Activated effector memory CD4-positive, alpha-beta T cell treated with Interleukin-2 at 50 U/mL for 16 hours (primary cell): ENCODE data around the gene EYA2.

Source experiments
- DNase-seq: peaks from one replicate; pipeline ENCODE4 v3.0.0-alpha.2; 2020

Gene EYA2

DNA sequence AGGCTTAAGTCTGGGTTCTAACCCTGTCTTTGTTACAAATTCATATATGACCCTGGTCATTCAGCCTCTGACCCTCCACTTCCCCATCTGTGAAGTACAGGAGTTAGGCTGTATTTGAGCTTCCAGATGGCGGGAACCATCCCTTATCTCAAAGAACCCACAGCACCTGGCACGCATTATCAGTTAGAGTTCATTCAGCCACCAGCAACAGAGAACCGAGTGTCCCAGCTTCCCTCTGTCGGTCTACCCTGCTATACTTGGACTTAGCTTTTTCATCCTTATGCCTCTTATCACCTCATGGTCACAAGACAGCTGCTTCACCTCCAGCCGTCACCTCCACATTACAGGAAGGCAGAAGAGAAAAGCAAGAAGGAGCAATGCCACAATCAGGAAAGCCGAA lies 147.8 kb downstream of the EYA2 start:
- no peak for DNase-seq

DNA sequence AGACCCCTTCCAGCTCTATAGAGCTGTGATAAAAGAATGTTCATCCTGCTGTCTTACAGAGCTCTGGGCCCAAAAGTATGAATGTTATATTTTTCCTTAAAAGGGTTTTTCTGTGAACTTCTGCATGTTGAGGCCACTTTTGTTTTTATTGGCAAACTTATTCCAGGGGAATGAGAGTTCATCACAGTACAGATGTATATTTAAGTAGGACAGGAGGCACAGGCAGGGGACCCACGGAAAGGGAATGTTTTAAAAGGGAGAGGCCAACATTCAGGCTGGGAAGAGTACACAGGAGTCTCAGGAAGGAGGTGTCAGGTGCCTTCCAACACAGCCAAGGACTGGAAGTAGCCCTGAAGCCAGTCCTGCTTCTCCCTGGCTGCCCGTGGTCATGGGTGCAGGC lies 148.4 kb downstream of the EYA2 start:
- DNase-seq = no peak

- no peak for DNase-seq
Observed at GRCh38 chr20:47044938-47045337, 150.3 kb downstream of the EYA2 start.

GRCh38 chr20:47048054-47048453 lies 153.4 kb downstream of the EYA2 start:
- DNase-seq = no peak

DNA sequence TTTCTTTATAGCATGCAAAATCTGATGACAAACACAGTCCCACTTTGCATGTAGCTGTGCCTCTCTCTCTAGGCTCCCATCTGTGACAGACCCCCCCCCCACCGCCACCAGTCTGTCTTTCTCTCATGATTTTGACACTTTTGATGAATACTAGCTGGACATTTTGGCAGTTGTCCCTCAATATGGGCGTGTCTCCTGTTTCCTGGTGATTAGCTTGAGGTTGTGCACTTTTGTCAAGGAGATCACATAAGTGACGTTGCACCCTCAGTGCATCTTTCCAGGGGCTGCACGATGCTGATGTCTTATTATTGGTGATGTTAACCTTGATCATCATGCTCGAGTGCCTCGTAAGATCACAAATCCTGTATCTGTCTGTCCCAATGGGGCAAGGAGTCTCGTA lies 155.1 kb downstream of the EYA2 start:
- DNase-seq = no peak

GRCh38 chr20:47050996-47051395 lies 156.4 kb downstream of the EYA2 start:
- no peak for DNase-seq

GRCh38 chr20:47051936-47052526 lies 157.4 kb downstream of the EYA2 start:
- DNase-seq = no peak

- no peak for DNase-seq
Observed at GRCh38 chr20:47054506-47054905, 159.9 kb downstream of the EYA2 start.

GRCh38 chr20:47054945-47055344 lies 160.3 kb downstream of the EYA2 start:
- DNase-seq = no peak

- no peak for DNase-seq
Observed at GRCh38 chr20:47055699-47056369, 161.2 kb downstream of the EYA2 start.

GRCh38 chr20:47057661-47058060 lies 163.0 kb downstream of the EYA2 start:
- no peak for DNase-seq

- DNase-seq = no peak
Observed at GRCh38 chr20:47058236-47058635, 163.6 kb downstream of the EYA2 start.

DNA sequence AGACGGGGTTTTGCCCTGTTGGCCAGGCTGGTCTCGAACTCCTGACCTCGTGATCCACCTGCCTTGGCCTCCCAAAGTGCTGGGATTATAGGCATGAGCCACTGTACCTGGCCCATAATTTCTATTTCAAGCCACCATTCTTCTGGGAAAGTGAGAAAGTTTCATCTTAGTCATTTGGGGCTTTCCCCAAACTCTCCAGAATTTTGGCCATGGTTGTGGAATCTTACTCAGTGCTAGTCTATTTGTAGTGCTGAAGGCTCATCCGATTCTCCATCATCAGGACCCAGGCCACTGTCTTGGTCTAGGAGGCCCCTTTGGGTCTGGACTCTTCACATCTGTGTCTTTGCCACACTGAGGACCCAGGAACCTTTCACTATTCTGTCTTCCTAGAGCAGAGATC lies 164.9 kb downstream of the EYA2 start:
- DNase-seq = no peak

DNA sequence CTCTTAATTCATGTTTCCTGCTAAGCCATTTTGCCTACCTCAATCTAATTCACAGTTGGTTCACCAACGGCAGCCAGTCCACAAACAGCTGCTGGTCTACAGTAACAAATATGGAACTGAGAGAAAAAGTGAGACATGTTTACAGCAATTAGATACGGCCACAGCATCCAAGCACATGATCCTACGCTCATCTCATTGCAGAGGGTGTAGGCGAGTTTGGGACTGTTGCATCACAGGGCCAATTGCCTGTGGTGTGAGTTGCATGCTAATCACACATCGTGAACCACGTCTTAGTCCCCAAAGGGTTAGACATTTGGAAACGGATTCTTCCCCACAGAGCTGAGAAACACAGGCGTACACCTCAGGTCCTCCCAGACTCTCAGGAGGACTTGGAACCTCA lies 166.9 kb downstream of the EYA2 start:
- DNase-seq = no peak

DNA sequence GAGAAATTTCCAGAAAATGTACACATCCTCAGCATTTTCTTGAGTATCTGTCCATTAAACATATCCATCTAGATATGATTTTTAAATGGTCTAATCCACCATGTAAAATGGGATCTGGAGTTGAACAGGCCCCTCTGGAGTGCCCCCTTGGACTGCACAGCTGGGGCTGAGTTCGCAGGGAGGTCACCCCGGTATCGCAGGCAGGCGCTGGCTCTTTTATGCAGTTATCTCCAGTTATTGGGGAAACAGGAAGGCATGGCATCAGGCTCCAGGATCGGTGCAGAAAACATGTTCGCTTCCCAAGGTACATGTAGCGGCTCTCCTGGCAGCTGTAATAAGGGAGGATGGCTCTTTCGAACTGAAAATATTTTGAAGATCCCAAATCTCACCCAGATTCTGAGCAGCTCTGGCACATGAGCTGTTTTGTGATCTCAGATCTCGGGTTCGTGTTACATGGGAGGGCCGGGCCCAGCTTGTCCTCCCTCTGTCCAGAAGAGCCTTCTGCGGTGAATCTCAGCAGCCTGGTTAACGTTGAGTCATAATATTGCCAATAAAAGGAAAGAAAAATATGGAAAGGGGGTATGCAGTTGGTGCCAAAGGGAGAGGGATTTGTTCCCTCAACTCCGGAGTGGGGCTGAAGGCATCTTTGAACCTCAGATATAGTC lies 167.7 kb downstream of the EYA2 start:
- no peak for DNase-seq

- DNase-seq = no peak
Observed at GRCh38 chr20:47063407-47063806, 168.8 kb downstream of the EYA2 start.

- no peak for DNase-seq
Observed at GRCh38 chr20:47063808-47064207, 169.2 kb downstream of the EYA2 start.

GRCh38 chr20:47066484-47067270 lies 172.0 kb downstream of the EYA2 start:
- DNase-seq = no peak

GRCh38 chr20:47067776-47068175 lies 173.1 kb downstream of the EYA2 start:
- no peak for DNase-seq

- DNase-seq = no peak
Observed at GRCh38 chr20:47070176-47070575, 175.5 kb downstream of the EYA2 start.

- no peak for DNase-seq
Observed at GRCh38 chr20:47071646-47072185, 177.1 kb downstream of the EYA2 start.

DNA sequence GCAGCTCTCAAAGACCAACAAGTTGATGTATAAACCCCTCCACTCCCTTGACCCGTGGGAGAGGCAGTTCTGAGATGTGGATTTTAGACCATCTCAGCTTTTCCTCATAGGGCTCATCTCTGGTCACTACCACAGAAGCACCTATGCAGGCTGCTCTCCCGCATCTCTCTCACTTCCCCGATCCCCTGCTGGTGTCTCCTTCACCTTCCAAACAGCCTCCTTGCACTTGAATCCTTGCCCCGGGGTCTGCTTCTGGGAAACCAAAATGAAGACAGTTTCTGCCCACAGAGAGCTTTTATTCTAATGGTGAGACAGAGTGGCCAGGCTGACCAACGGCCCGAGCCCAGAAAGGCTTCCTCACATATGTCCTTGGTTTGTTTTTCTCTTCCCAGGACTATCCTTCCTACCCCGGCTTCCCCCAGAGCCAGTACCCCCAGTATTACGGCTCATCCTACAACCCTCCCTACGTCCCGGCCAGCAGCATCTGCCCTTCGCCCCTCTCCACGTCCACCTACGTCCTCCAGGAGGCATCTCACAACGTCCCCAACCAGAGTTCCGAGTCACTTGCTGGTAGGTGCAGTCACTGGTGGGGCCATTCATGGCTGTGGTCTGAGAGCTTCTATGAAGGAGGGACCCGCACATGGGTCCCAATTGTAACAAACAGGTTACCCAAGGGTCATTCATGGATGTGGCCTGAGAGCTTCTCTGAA lies 179.3 kb downstream of the EYA2 start:
- no peak for DNase-seq

DNA sequence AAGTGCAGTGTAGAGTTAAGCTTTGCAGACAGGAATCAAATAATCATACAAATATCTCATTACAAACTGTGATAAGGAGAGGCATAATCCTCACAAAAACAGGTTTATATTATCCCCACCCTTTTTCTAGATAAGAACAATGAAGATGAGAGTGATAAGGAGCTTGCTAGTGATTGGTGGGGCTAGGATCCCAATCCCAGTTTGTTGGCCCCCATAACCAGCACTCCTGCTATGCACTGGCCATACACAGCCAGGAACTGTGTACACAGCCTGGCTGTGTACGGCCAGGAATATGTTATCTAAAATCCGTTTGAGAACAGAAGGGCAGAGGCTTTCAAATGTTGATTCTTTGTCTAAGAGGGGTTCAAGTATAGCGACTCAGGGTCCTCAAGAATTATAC lies 180.6 kb downstream of the EYA2 start:
- DNase-seq = no peak
